Osteoblast (primary cell): ENCODE data around the gene ATXN7. TPM values are rescaled to one million over a fixed set of nuclear protein-coding genes. Genes with fewer than 3 reads are reported as not detected.

Source experiments
- DNase-seq: peaks from one replicate; pipeline ENCODE4 v3.0.0; 2011; ENCODE audit warnings: low spot score, mixed read lengths; ENCODE audit not compliant: insufficient read length; ENCODE audit errors: missing footprints
- H2AFZ ChIP-seq: 2 replicates; pipeline ENCODE4 v1.6.0; 2011; ENCODE audit warnings: mild to moderate bottlenecking, low read length
- H3K27ac ChIP-seq: 2 replicates; pipeline ENCODE4 v1.5.1; 2011; ENCODE audit warnings: mild to moderate bottlenecking, low read depth, low read length, moderate library complexity
- H3K27me3 ChIP-seq: 2 replicates; pipeline ENCODE4 v1.6.0; 2012; ENCODE audit warnings: mild to moderate bottlenecking, control low read depth, inconsistent platforms, low read length, moderate library complexity; ENCODE audit not compliant: insufficient read depth
- H3K36me3 ChIP-seq: 2 replicates; pipeline ENCODE4 v1.5.1; 2011; ENCODE audit warnings: mild to moderate bottlenecking, low read length, control low read depth, moderate library complexity; ENCODE audit not compliant: insufficient read depth
- H3K4me1 ChIP-seq: 2 replicates; pipeline ENCODE4 v1.5.1; 2011; ENCODE audit warnings: mild to moderate bottlenecking, low read length, control low read depth, moderate library complexity; ENCODE audit not compliant: insufficient read depth
- H3K4me2 ChIP-seq: 2 replicates; pipeline ENCODE4 v1.6.0; 2011; ENCODE audit warnings: mild to moderate bottlenecking, low read length; ENCODE audit not compliant: insufficient read depth
- H3K4me3 ChIP-seq: fragments of 200-600 bp; sonication (generic); 3 replicates; pipeline ENCODE4 v1.5.1; 2012; ENCODE audit warnings: mild to moderate bottlenecking, low read length, inconsistent platforms; ENCODE audit not compliant: insufficient read depth
- H3K79me2 ChIP-seq: 2 replicates; pipeline ENCODE4 v1.6.0; 2012; ENCODE audit warnings: mild to moderate bottlenecking, low read length, control low read depth, inconsistent platforms; ENCODE audit not compliant: insufficient read depth
- H3K9me3 ChIP-seq: 2 replicates; pipeline ENCODE4 v1.5.1; 2011; ENCODE audit warnings: low read depth, low read length, control low read depth
- H4K20me1 ChIP-seq: 2 replicates; pipeline ENCODE4 v1.6.0; 2012; ENCODE audit warnings: mild to moderate bottlenecking, low read length, control low read depth; ENCODE audit not compliant: insufficient read depth
- total RNA-seq: library from RNA; depleted of rRNA; stranded (reverse); fragments of >200 nt; gene quantifications from 2 replicates; pipeline ENCODE4 v1.2.3, GENCODE V29; 2012
- TF ChIP-seq, protein P1 (sequence below): IDR thresholded peaks from 2 replicates; pipeline ENCODE4 v1.5.1; 2011; ENCODE audit warnings: mild to moderate bottlenecking, low read depth, low read length, moderate library complexity; ENCODE audit errors: extremely low read depth

The ATXN7 gene
- total RNA-seq, 1 donor, result 17.0 TPM

GRCh38 chr3:63855333-63855940 is 8.2 kb upstream of the ATXN7 start:
- no peaks in the 10 kb centered on the region for H3K36me3 ChIP-seq
- no peak overlapping the region for H3K4me2 ChIP-seq
- DNase-seq, result peak; percentile 58
- H3K27ac ChIP-seq, result no peak overlapping the region
- H2AFZ ChIP-seq, result peak overlapping the region; percentile 19
- H4K20me1 ChIP-seq, result peaks cover 3% of the 10 kb centered on the region
- no peaks in the 10 kb centered on the region for H3K4me1 ChIP-seq
- no peak overlapping the region for H3K4me3 ChIP-seq
- TF ChIP-seq, protein P1, sequence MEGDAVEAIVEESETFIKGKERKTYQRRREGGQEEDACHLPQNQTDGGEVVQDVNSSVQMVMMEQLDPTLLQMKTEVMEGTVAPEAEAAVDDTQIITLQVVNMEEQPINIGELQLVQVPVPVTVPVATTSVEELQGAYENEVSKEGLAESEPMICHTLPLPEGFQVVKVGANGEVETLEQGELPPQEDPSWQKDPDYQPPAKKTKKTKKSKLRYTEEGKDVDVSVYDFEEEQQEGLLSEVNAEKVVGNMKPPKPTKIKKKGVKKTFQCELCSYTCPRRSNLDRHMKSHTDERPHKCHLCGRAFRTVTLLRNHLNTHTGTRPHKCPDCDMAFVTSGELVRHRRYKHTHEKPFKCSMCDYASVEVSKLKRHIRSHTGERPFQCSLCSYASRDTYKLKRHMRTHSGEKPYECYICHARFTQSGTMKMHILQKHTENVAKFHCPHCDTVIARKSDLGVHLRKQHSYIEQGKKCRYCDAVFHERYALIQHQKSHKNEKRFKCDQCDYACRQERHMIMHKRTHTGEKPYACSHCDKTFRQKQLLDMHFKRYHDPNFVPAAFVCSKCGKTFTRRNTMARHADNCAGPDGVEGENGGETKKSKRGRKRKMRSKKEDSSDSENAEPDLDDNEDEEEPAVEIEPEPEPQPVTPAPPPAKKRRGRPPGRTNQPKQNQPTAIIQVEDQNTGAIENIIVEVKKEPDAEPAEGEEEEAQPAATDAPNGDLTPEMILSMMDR, result no peak
- H3K79me2 ChIP-seq, result peaks cover 84% of the 10 kb centered on the region
- no peaks in the 10 kb centered on the region for H3K9me3 ChIP-seq
- no peaks in the 10 kb centered on the region for H3K27me3 ChIP-seq

- Histone ChIP-seq H3K27ac (no peak overlapping the region), H3K4me3 (no peak overlapping the region), H3K36me3 (no peaks in the 10 kb centered on the region), H3K4me2 (no peak overlapping the region), H3K79me2 (peaks cover 89% of the 10 kb centered on the region), H3K4me1 (peaks cover 1% of the 10 kb centered on the region), H4K20me1 (peaks cover 3% of the 10 kb centered on the region), H3K9me3 (no peaks in the 10 kb centered on the region), H3K27me3 (no peaks in the 10 kb centered on the region), H2AFZ (no peak overlapping the region)
- no peak for DNase-seq
- TF ChIP-seq, protein P1, result no peak
These were observed 6.4 kb upstream of the ATXN7 start for GRCh38 chr3:63857311-63857710.

DNA sequence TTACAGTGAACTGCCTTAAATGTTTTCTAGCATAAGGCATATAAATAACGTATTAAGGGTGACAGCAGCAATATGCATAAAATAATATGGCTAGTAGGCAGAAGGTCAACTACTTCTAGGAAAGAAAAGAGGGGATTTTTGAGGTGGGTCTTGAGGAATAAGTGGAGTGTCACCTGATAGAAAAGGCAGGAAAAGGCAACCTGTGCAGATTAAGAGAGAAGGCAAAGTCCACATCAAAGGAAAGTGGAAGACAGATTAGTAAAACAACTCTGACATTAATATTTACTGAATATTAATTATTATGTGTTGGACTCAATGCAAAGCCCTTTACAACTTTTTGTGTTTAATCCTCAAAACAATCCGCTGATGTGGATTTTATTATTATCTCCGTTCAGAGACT is 2.9 kb upstream of the ATXN7 start:
- no peak overlapping the region for H3K4me3 ChIP-seq
- H3K4me2 ChIP-seq, result no peak overlapping the region

GRCh38 chr3:63861306-63861705 is 2.4 kb upstream of the ATXN7 start:
- TF ChIP-seq, protein P1, result no peak
- Histone ChIP-seq H3K9me3 (no peaks in the 10 kb centered on the region), H3K79me2 (peaks cover 92% of the 10 kb centered on the region), H3K27me3 (no peaks in the 10 kb centered on the region), H3K4me1 (peaks cover 14% of the 10 kb centered on the region), H3K27ac (no peak overlapping the region), H3K4me3 (no peak overlapping the region), H2AFZ (no peak overlapping the region), H4K20me1 (peaks cover 3% of the 10 kb centered on the region), H3K4me2 (no peak overlapping the region), H3K36me3 (no peaks in the 10 kb centered on the region)
- DNase-seq, result peak; percentile 46

More for the DNA sequence above, 2.9 kb upstream of the ATXN7 start:
- Histone ChIP-seq H4K20me1 (peaks cover 3% of the 10 kb centered on the region), H3K9me3 (no peaks in the 10 kb centered on the region), H3K27ac (no peak overlapping the region), H3K4me1 (peaks cover 14% of the 10 kb centered on the region), H2AFZ (no peak overlapping the region), H3K79me2 (peaks cover 91% of the 10 kb centered on the region), H3K36me3 (no peaks in the 10 kb centered on the region), H3K27me3 (no peaks in the 10 kb centered on the region)
- TF ChIP-seq, protein P1, result no peak
- DNase-seq, result no peak
